AG10803 (cell line): Measurements from ENCODE around the gene UTF1.

Experiments
- DNase-seq: peaks from one replicate; pipeline ENCODE4 v3.0.0; 2010; ENCODE audit warnings: low read depth
- H3K4me3 ChIP-seq: 2 replicates; pipeline ENCODE4 v1.5.1; 2011; ENCODE audit warnings: mild to moderate bottlenecking, low read length, control low read depth
- CTCF ChIP-seq: conservative IDR thresholded peaks from 2 replicates; pipeline ENCODE4 v1.5.1; 2011; ENCODE audit warnings: mild to moderate bottlenecking, low read length, control low read depth, inconsistent platforms

The UTF1 gene

GRCh38 chr10:133184591-133185244 lies 45.3 kb upstream of the UTF1 start:
- DNase-seq: no peak
- TF ChIP-seq CTCF: no peak

GRCh38 chr10:133185421-133185820 lies 44.6 kb upstream of the UTF1 start:
- H3K4me3 ChIP-seq: no peak overlapping the region
- TF ChIP-seq CTCF: no peak
- DNase-seq: no peak

More at GRCh38 chr10:133184591-133185244, 45.3 kb upstream of the UTF1 start:
- H3K4me3 ChIP-seq: no peak overlapping the region

- H3K4me3 ChIP-seq: no peak overlapping the region
- no peak for TF ChIP-seq CTCF
- no peak for DNase-seq
Observed at GRCh38 chr10:133185916-133186315, 44.1 kb upstream of the UTF1 start.

- no peak for DNase-seq
- no peak for TF ChIP-seq CTCF
Observed at GRCh38 chr10:133186416-133187090, 43.5 kb upstream of the UTF1 start.

DNA sequence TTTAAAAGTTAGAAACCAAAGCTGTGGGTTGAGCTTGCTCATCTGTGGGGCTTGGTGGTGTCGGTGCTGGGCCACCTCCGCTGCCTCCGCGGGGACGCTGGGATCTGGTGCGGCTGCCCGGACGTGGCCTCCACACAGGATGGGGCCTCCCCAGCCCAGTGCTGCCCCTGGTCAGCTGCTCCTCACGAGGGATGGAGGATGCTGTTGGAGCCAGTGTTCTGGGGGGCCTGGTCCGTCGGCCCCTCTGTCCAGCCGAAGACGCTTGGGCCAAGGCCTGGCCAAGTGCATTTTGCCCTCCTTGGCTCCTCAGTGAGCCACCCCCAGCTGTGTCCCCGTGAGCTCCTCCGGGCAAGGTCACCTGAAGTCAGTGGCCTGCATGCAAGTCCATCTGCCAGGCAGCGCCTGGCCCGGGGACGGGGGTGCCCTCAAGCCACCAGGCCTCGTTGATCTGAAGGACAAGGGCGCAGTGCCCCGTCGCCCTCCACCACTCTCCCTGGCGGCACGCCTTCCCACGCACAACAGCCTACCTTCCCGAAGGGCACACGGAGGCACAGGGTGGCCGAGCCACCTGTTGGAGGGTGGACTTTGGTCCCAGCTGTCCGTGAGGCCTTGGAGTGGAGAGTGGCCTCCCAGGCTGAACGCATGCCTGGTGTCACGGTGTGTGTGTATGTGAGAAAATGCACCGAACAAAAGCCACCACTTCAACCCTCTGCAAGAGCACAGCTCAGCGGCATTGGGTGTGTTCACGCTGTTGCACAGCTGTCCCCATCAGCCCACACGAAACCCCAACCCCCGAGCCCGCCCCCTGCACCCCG lies 42.7 kb upstream of the UTF1 start:
- no peak for TF ChIP-seq CTCF
- H3K4me3 ChIP-seq: no peak overlapping the region
- DNase-seq: no peak

More at GRCh38 chr10:133186416-133187090, 43.5 kb upstream of the UTF1 start:
- H3K4me3 ChIP-seq: no peak overlapping the region

DNA sequence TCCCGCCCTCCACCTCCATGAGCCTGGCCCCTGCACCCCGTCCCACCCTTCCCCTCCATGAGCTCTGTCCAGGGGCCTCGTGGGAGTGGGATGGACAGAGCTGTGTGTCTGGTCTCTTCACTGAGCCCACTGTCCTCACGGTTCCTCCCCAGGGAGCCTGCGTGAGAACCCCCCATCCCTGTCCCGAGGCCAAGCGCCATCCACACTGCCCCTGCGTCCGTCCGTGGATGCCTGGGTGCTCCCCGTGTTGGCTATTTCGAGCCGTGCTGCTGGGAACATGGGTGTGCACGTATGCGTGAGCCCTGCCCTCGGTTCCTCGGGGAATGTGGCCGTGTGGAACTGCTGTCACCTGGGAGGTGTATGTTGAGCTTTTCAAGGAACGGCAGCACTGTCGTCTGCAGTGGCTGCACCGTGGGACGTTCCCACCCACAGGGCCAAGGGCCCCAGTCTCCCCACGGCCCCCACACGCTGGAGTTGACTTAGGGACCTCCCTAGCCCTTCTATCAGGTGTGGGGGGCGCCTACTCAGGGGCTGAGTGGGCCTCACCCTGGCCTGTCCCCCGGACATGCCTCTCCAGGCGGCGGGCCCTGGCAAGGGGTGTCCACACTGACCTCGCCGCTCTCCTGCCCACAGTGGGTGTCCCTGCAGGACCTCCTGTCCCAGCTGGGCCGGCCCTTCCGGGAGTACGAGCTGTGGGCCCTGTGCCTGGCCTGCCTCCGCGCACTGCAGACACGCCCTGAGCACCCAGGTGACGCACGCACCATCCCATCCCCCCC lies 41.9 kb upstream of the UTF1 start:
- no peak for TF ChIP-seq CTCF
- H3K4me3 ChIP-seq: no peak overlapping the region
- no peak for DNase-seq
